Loucy (cell line): ENCODE data around the gene ALKBH8.

Source experiments
- CTCF ChIP-seq: fragments of 200-600 bp; sonication (generic); conservative IDR thresholded peaks from 2 replicates; pipeline ENCODE4 v1.5.1; 2014; ENCODE audit warnings: mild to moderate bottlenecking, antibody characterized with exemption, low read length
- EZH2phosphoT487 ChIP-seq: fragments of 200-600 bp; IDR thresholded peaks from 2 replicates; pipeline ENCODE4 v1.6.1; 2018; ENCODE audit warnings: antibody characterized with exemption, mild to moderate bottlenecking, moderate library complexity, borderline replicate concordance

GRCh38 chr11:107478922-107479321 lies 86.6 kb downstream of the ALKBH8 start:
- TF ChIP-seq CTCF (no peak), EZH2phosphoT487 (no peak)
